ENCODE data around the gene LRRC39. TPM values are rescaled to one million over a fixed set of nuclear protein-coding genes. Genes with fewer than 3 reads are reported as not detected.

Gene LRRC39
- total and polyA plus RNA-seq, 4 donors = 0.45 to 2.7 (median 0.96) TPM

DNA sequence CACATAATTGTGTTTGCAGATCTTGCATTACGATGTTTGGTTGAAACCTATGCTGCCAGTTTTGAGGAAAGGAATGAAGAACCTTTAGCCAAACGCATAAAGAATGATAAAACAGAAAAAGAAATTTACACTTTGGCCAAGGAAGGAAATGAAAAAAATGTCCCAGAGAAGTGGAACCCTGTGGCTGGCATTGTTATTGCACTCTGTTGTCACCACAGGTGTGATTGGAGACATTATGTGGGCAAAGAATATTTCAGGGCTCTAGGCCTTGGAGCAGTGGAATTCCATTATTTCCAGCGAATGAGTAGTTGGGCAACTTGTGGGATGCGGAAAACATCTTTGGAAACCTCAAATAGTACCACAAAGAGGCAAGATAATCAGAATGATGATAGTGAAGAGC is 30.2 kb downstream of the LRRC39 start:
- no peaks in the 10 kb centered on the region for H3K27me3 ChIP-seq (ENCODE audit: control insufficient read depth in 3 of 3, insufficient read depth in 3 of 3, low read length in 2 of 3)
- no peak overlapping the region for H3K4me3 ChIP-seq
- H3K9me3 ChIP-seq (ENCODE audit: control insufficient read depth in 4 of 4, insufficient read depth in 3 of 4, low read length in 3 of 4) = no peaks in the 10 kb centered on the region
- DNase-seq (no peak), ATAC-seq (ENCODE audit: insufficient read depth, low FRiP score) (no peak)
- H3K36me3 ChIP-seq (ENCODE audit: control insufficient read depth in 4 of 4, insufficient read depth in 4 of 4, low read length in 4 of 4) = peaks cover 10 to 39% (median 20%) of the 10 kb centered on the region in 4 donors
- WGBS, 2 donors = 94% methylated on average over 4 of the region's 4 CpGs
- H3K4me1 ChIP-seq (ENCODE audit: control insufficient read depth in 5 of 5, insufficient read depth in 5 of 5, low read length in 5 of 5) = no peaks in the 10 kb centered on the region
- no peak overlapping the region for H3K27ac ChIP-seq (ENCODE audit: low read depth in 1 of 2, low read length in 1 of 2)
- H3K9ac ChIP-seq (ENCODE audit: insufficient read depth in 1 of 2, low read length in 2 of 2) = no peak overlapping the region
- TF ChIP-seq, protein P1, sequence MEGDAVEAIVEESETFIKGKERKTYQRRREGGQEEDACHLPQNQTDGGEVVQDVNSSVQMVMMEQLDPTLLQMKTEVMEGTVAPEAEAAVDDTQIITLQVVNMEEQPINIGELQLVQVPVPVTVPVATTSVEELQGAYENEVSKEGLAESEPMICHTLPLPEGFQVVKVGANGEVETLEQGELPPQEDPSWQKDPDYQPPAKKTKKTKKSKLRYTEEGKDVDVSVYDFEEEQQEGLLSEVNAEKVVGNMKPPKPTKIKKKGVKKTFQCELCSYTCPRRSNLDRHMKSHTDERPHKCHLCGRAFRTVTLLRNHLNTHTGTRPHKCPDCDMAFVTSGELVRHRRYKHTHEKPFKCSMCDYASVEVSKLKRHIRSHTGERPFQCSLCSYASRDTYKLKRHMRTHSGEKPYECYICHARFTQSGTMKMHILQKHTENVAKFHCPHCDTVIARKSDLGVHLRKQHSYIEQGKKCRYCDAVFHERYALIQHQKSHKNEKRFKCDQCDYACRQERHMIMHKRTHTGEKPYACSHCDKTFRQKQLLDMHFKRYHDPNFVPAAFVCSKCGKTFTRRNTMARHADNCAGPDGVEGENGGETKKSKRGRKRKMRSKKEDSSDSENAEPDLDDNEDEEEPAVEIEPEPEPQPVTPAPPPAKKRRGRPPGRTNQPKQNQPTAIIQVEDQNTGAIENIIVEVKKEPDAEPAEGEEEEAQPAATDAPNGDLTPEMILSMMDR (IDR thresholded peaks at IDR 0.05; ENCODE audit: control extremely low read depth, extremely low read depth) = no peak

DNA sequence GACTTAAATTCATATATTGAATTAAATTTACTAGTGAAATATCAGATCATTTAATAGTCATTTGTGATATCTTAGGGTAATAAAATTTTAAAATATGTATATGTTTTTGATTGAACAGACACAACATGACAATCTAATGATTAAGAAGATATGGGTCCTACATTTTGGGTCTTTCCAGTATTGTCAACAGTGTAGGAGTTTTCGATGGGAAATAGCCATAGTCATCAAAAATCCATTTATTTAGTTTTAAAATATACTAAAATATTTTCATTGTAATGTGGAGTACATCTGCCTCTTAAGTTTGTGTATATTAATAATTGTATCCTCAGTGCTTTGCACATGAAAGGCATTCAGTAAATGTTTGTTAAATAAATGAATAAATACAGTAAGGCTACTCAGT is 31.1 kb downstream of the LRRC39 start:
- H3K27me3 ChIP-seq (ENCODE audit: control insufficient read depth in 3 of 3, insufficient read depth in 3 of 3, low read length in 2 of 3) = no peaks in the 10 kb centered on the region
- TF ChIP-seq, protein P1 (IDR thresholded peaks at IDR 0.05; ENCODE audit: control extremely low read depth, extremely low read depth) = no peak
- peaks cover 10 to 45% (median 24%) of the 10 kb centered on the region in 4 donors for H3K36me3 ChIP-seq (ENCODE audit: control insufficient read depth in 4 of 4, insufficient read depth in 4 of 4, low read length in 4 of 4)
- H3K9me3 ChIP-seq (ENCODE audit: control insufficient read depth in 4 of 4, insufficient read depth in 3 of 4, low read length in 3 of 4) = no peaks in the 10 kb centered on the region
- no peak overlapping the region for H3K27ac ChIP-seq (ENCODE audit: low read depth in 1 of 2, low read length in 1 of 2)
- no peak overlapping the region for H3K9ac ChIP-seq (ENCODE audit: insufficient read depth in 1 of 2, low read length in 2 of 2)
- no peak for DNase-seq
- H3K4me1 ChIP-seq (ENCODE audit: control insufficient read depth in 5 of 5, insufficient read depth in 5 of 5, low read length in 5 of 5) = peaks cover 0 to 2% (median 0%) of the 10 kb centered on the region in 5 donors
- 100% methylated on average over 1 of the region's 1 CpG for WGBS, 2 donors
- ATAC-seq (ENCODE audit: insufficient read depth, low FRiP score) = no peak
- H3K4me3 ChIP-seq = no peak overlapping the region

DNA sequence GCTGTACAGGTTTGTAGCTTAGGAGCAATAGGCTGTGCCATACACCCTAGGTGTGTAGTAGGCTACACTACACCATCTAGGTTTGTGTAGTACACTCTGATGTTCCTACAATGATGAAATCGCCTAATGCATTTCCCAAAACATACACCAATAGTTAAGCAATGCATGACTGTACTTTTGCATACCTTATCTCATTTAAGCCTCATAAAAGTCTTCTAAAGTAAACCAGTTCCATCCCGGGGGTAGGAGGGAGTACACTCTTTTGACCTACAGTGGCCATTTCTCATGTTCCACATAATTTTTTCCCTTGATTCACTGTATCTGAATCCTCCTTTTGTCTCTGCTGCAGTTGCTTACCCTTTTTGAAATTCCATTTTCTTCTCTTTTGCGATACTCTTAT is 32.9 kb downstream of the LRRC39 start:
- no peak overlapping the region for H3K27ac ChIP-seq (ENCODE audit: low read depth in 1 of 2, low read length in 1 of 2)
- ATAC-seq (ENCODE audit: insufficient read depth, low FRiP score) = no peak
- no peak overlapping the region for H3K9ac ChIP-seq (ENCODE audit: insufficient read depth in 1 of 2, low read length in 2 of 2)
- H3K36me3 ChIP-seq (ENCODE audit: control insufficient read depth in 4 of 4, insufficient read depth in 4 of 4, low read length in 4 of 4) = peaks cover 15 to 58% (median 33%) of the 10 kb centered on the region in 4 donors
- TF ChIP-seq, protein P1 (IDR thresholded peaks at IDR 0.05; ENCODE audit: control extremely low read depth, extremely low read depth) = no peak
- H3K9me3 ChIP-seq (ENCODE audit: control insufficient read depth in 4 of 4, insufficient read depth in 3 of 4, low read length in 3 of 4) = no peaks in the 10 kb centered on the region
- DNase-seq = no peak
- H3K4me3 ChIP-seq = no peak overlapping the region
- 92 to 96% methylated on average over 3 of the region's 3 CpGs for WGBS, 2 donors
- H3K27me3 ChIP-seq (ENCODE audit: control insufficient read depth in 3 of 3, insufficient read depth in 3 of 3, low read length in 2 of 3) = no peaks in the 10 kb centered on the region
- peaks cover 0 to 4% (median 0%) of the 10 kb centered on the region in 5 donors for H3K4me1 ChIP-seq (ENCODE audit: control insufficient read depth in 5 of 5, insufficient read depth in 5 of 5, low read length in 5 of 5)

DNA sequence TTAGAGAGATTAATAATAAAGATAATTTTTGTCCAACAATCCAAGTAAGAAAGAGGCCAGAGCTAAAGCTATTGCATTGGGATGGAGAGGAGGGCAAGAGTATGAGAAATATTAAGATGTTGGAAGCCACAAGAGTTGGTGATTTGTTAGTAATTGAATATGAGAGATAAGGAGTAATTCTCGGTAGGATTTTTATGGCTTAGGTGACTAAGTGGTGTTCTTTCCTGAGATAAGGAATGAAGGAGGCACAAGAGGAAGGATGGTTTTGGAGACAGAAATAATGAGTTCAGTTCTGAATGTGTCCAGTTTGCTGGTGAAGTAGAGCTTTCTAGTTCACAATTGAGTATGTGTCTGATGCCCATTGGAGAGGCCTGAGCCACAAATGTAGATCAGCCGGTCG is 35.7 kb downstream of the LRRC39 start:
- WGBS, 2 donors = 93% methylated on average over 3 of the region's 3 CpGs
- no peak overlapping the region for H3K27ac ChIP-seq (ENCODE audit: low read depth in 1 of 2, low read length in 1 of 2)
- DNase-seq (no peak), ATAC-seq (ENCODE audit: insufficient read depth, low FRiP score) (no peak)
- TF ChIP-seq, protein P1 (IDR thresholded peaks at IDR 0.05; ENCODE audit: control extremely low read depth, extremely low read depth) = no peak
- H3K36me3 ChIP-seq (ENCODE audit: control insufficient read depth in 4 of 4, insufficient read depth in 4 of 4, low read length in 4 of 4) = peaks cover 14 to 61% (median 41%) of the 10 kb centered on the region in 4 donors
- peaks cover 0 to 4% (median 0%) of the 10 kb centered on the region in 5 donors for H3K4me1 ChIP-seq (ENCODE audit: control insufficient read depth in 5 of 5, insufficient read depth in 5 of 5, low read length in 5 of 5)
- H3K4me3 ChIP-seq = no peak overlapping the region
- no peaks in the 10 kb centered on the region for H3K27me3 ChIP-seq (ENCODE audit: control insufficient read depth in 3 of 3, insufficient read depth in 3 of 3, low read length in 2 of 3)
- no peaks in the 10 kb centered on the region for H3K9me3 ChIP-seq (ENCODE audit: control insufficient read depth in 4 of 4, insufficient read depth in 3 of 4, low read length in 3 of 4)
- no peak overlapping the region for H3K9ac ChIP-seq (ENCODE audit: insufficient read depth in 1 of 2, low read length in 2 of 2)

All from lung (tissue), 12 donors.